ENCODE results near the gene MOB2. TPM values are rescaled to one million over a fixed set of nuclear protein-coding genes. Genes with fewer than 3 reads are reported as not detected.
"Not testable (repeated sequence)": the region's sequence is repeated elsewhere in the genome, so short reads cannot be mapped to it uniquely, and the experiment has no call there.

MOB2 gene
- total and polyA plus RNA-seq, 8 donors, result 13.7 to 30.4 (median 18.2) TPM

GRCh38 chr11:1438261-1438966 lies 48.2 kb downstream of the MOB2 start:
- Histone ChIP-seq H3K27ac (no peak overlapping the region), H3K4me3 (no peak overlapping the region), H3K9me3 (no peaks in the 10 kb centered on the region), H3K4me1 (peaks cover 0 to 5% (median 4%) of the 10 kb centered on the region in 3 donors), H3K36me3 (peaks cover 0 to 11% (median 0%) of the 10 kb centered on the region in 3 donors), H3K27me3 (no peaks in the 10 kb centered on the region)
- no peak for DNase-seq
- no peak for TF ChIP-seq CTCF (IDR thresholded peaks at IDR 0.05)
- intact Hi-C loops (cut with DNase I), result no loop called here
- peak in 2 of 4 donors; percentile 3 to 8 for ATAC-seq
- no peak for FAIRE-seq
- WGBS, 2 donors, result 50 to 54% methylated on average over 19 of the region's 19 CpGs

DNA sequence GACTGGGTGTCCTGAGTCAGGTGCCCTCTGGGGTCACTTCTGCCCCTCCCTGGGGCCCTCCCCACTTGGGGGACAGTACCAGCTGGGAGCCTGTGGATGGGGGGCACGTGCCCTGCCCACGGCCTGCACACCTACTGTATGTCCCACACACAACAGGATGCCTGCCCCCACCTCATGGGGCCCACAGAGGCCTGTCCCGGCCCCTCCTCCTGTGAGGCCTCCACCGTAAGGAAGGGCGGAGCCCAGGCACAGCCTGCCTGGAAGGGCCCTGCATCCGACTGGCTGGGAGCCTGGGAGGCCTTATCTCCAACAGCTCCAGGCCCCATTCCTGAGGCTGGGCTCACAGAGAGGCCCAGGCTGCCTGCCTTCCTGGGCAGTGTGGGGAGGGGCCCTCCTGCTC lies 49.1 kb downstream of the MOB2 start:
- no peak for FAIRE-seq
- WGBS, 2 donors, result 22 to 23% methylated on average over 4 to 6 of the region's 6 CpGs
- peak in 5 of 6 donors; percentile 62 to 81 (median 80) for DNase-seq
- no peak overlapping the region for H3K4me3 ChIP-seq
- H3K4me1 ChIP-seq, result peaks cover 0 to 5% (median 4%) of the 10 kb centered on the region in 3 donors
- ATAC-seq, result peak; percentile 74 to 86 (median 84)
- H3K9me3 ChIP-seq, result no peaks in the 10 kb centered on the region
- no peaks in the 10 kb centered on the region for H3K27me3 ChIP-seq
- TF ChIP-seq CTCF (IDR thresholded peaks at IDR 0.05), result no peak
- no peak overlapping the region for H3K27ac ChIP-seq
- peaks cover 0 to 5% (median 0%) of the 10 kb centered on the region in 3 donors for H3K36me3 ChIP-seq
- intact Hi-C loops (cut with DNase I), result no loop called here

DNA sequence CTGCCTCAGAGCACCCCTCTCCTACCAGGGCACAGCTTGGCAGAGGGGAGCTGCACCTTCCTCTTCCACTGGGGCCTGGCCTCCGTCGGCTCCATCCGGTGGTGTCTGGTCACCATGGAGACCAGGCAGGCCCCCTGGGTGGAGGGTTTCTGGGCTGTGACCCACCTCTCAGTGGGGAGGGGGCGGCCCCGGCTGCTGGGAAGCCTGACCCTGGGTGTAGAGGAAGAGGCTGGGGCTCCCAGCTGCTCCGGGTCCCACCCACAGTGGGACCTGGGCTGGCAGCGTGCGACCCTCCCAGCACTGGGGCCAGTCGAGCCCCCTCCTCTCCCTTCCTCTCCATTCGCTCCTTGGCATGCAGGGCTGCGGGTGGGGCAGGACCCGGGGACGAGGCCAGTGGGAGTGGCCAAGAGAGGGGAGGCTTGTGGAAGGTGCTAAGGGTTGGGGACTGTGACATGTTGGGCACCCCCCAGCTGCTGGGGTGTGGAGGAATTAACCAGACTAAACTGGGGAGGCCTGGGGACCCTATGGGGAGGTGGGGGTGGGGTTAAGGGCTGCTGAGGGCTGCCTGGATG lies 50.0 kb downstream of the MOB2 start:
- H3K27me3 ChIP-seq, result no peaks in the 10 kb centered on the region
- TF ChIP-seq CTCF (IDR thresholded peaks at IDR 0.05), result no peak
- peak; percentile 2 to 15 (median 4) for ATAC-seq
- H3K4me3 ChIP-seq, result no peak overlapping the region
- H3K36me3 ChIP-seq, result no peaks in the 10 kb centered on the region
- no peak for FAIRE-seq
- DNase-seq, result no peak
- H3K4me1 ChIP-seq, result peaks cover 0 to 5% (median 4%) of the 10 kb centered on the region in 3 donors
- 25 to 30% methylated on average over 8 to 13 of the region's 13 CpGs for WGBS, 2 donors
- intact Hi-C loops (cut with DNase I), result no loop called here
- H3K9me3 ChIP-seq, result no peaks in the 10 kb centered on the region
- no peak overlapping the region for H3K27ac ChIP-seq

DNA sequence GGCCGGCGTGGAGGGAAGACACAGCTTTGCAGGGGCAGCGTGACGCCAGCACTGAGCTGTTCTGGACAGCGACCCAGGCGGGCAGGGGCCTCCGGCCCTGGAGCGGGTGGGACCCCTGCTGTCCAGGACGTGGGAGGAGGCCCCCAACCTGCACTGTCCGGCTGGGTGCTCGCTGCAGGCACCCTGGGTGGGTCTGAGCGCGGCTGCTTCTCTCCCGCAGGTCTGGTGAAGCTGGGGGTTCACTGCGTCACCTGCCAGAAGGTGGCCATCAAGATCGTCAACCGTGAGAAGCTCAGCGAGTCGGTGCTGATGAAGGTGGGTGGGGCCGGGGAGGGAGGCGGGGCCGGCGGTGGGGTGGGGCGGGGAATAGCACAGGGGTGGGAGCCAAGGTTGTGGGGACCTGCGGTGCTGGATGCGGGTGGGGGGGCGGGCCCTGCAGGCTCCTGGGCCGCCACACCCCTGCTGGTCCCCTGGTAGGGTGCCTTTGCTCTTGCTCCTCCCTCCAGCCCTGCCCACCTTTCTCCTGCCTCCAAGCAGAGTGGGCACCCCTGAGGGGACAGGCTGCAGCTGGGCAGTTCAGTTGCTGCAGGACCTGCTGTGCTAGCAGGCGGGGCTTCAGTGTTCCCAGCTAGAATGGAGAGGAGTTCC lies 50.6 kb downstream of the MOB2 start:
- Histone ChIP-seq H3K27ac (no peak overlapping the region), H3K9me3 (no peaks in the 10 kb centered on the region), H3K36me3 (no peaks in the 10 kb centered on the region), H3K4me3 (no peak overlapping the region), H3K4me1 (peaks cover 0 to 5% (median 4%) of the 10 kb centered on the region in 3 donors), H3K27me3 (no peaks in the 10 kb centered on the region)
- peak in 3 of 4 donors; percentile 4 to 12 (median 7) for ATAC-seq
- TF ChIP-seq CTCF (IDR thresholded peaks at IDR 0.05), result no peak
- no peak for DNase-seq
- WGBS, 2 donors, result 26 to 29% methylated on average over 21 to 28 of the region's 29 CpGs
- intact Hi-C loops (cut with DNase I), result no loop called here
- no peak for FAIRE-seq

DNA sequence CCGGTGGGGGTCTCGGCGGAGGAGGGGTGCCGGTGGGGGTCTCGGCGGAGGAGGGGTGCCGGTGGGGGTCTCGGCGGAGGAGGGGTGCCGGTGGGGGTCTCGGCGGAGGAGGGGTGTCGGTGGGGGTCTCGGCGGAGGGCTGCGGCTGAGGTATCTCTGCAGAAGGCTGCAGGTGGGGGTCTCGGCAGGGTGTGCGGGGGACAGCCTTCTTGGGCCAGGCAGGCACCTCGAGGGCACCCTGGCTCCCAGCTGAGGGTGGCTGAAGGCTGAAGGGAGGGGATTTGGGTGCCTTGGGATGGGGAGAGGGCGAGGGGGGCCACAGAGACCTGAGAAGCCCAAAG lies 51.1 kb downstream of the MOB2 start:
- FAIRE-seq; H3K4me3 ChIP-seq; ATAC-seq; H3K9me3 ChIP-seq; H3K27ac ChIP-seq; H3K27me3 ChIP-seq; H3K4me1 ChIP-seq; intact Hi-C loops (cut with DNase I); H3K36me3 ChIP-seq; DNase-seq: not testable (repeated sequence)
- 71 to 74% methylated on average over 10 to 11 of the region's 20 CpGs for WGBS, 2 donors

All from pancreas (tissue), 10 donors.